CD4-positive, alpha-beta T cell treated with Interleukin-10 for 1 hour (primary cell): ENCODE data around the gene DCDC2B.

Source experiments
- DNase-seq: peaks from one replicate; pipeline ENCODE4 v3.0.0-alpha.2; 2020

Gene DCDC2B

GRCh38 chr1:32263744-32264143 lies 54.9 kb downstream of the DCDC2B start:
- peak; percentile 39 for DNase-seq
